Activated CD8-positive, alpha-beta memory T cell treated with anti-CD3 and anti-CD28 coated beads for 36 hours (primary cell): Measurements from ENCODE around the gene GRIN2C. TPM values are rescaled to one million over a fixed set of nuclear protein-coding genes. Genes with fewer than 3 reads are reported as not detected.

Experiments used
- CTCF ChIA-PET: fragments of 350-600 bp; sonication (Branson Sonifier 250); formaldehyde crosslinking; loops from one replicate; lab custom pipeline; 2021; ENCODE audit warnings: antibody characterized with exemption; lab: Charles Lee
- POLR2A ChIA-PET: fragments of 350-600 bp; sonication (Branson Sonifier 250); formaldehyde crosslinking; loops from one replicate; lab custom pipeline; 2021; ENCODE audit warnings: antibody characterized with exemption; lab: Charles Lee
- total RNA-seq, 2 experiments: library from RNA; stranded (reverse); gene quantifications; one replicate each; pipeline ENCODE4 v1.2.3, GENCODE V29; 2021

Gene GRIN2C
- total RNA-seq, 2 experiments from 2014 or later, result not detected

GRCh38 chr17:74800531-74800930 is 59.2 kb downstream of the GRIN2C start:
- CTCF ChIA-PET, result no interaction called here
- POLR2A ChIA-PET, result no interaction called here

- ChIA-PET POLR2A (no interaction called here), CTCF (no interaction called here)
Measured at GRCh38 chr17:74799097-74799496, 60.6 kb downstream of the GRIN2C start.

- CTCF ChIA-PET, result no interaction called here
- POLR2A ChIA-PET, result no interaction called here
Measured at GRCh38 chr17:74798239-74798707, 61.4 kb downstream of the GRIN2C start.

GRCh38 chr17:74797824-74798223 is 61.9 kb downstream of the GRIN2C start:
- CTCF ChIA-PET, result interaction anchor here (0.7 kb wide), 1 partner anchor 65 kb away, joined by 3 read pairs; no protein-coding TSS in a partner anchor
- POLR2A ChIA-PET, result no interaction called here

- ChIA-PET CTCF (interaction anchor here (0.7 to 1.1 kb wide), 2 partner anchors 66 to 68 kb away, joined by 3 read pairs; no protein-coding TSS in a partner anchor), POLR2A (no interaction called here)
Measured at GRCh38 chr17:74796866-74797265, 62.8 kb downstream of the GRIN2C start.

- CTCF ChIA-PET, result interaction anchor here (1.1 kb wide), 1 partner anchor 69 kb away, joined by 3 read pairs; no protein-coding TSS in a partner anchor
- POLR2A ChIA-PET, result no interaction called here
Measured at GRCh38 chr17:74796211-74796610, 63.5 kb downstream of the GRIN2C start.

- ChIA-PET POLR2A (no interaction called here), CTCF (interaction anchor here (1.1 kb wide), 1 partner anchor 70 kb away, joined by 3 read pairs; no protein-coding TSS in a partner anchor)
Measured at GRCh38 chr17:74795327-74796020, 64.2 kb downstream of the GRIN2C start.

GRCh38 chr17:74792586-74793105 is 67.0 kb downstream of the GRIN2C start:
- CTCF ChIA-PET, result interaction anchor here (1.2 to 7.4 kb wide), 4 partner anchors 8 to 81 kb away, joined by 3 to 112 read pairs (median 18); partner anchors contain the start of genes FDXR, GRIN2C and NAT9
- POLR2A ChIA-PET, result no interaction called here

Other genes starting within 250 kb of the GRIN2C start
- gene CD300E, start 236.1 kb downstream of the GRIN2C start, total RNA-seq, result not detected
- not detected for gene CD300LF, start 147.0 kb downstream of the GRIN2C start, total RNA-seq
- gene RAB37, start 122.6 kb downstream of the GRIN2C start, total RNA-seq, result 1 to 10 TPM; 1.3 to 1.4 TPM
- gene NHERF1, start 111.3 kb downstream of the GRIN2C start, total RNA-seq, result 100 to 1,000 TPM; 135 to 143 TPM
- 10 to 100 TPM; 44.4 to 49.6 TPM for gene NAT9, start 83.5 kb downstream of the GRIN2C start, total RNA-seq
- gene FDXR, start 13.1 kb upstream of the GRIN2C start, total RNA-seq, result 10 to 100 TPM; 21.0 to 22.5 TPM
- not detected for gene FADS6, start 33.7 kb upstream of the GRIN2C start, total RNA-seq
- not detected for gene USH1G, start 63.4 kb upstream of the GRIN2C start, total RNA-seq
- not detected for gene OTOP2, start 64.4 kb upstream of the GRIN2C start, total RNA-seq
- gene OTOP3, start 76.0 kb upstream of the GRIN2C start, total RNA-seq, result not detected
- gene HID1, start 112.9 kb upstream of the GRIN2C start, total RNA-seq, result 1 to 10 TPM in 1 of 2 experiments, under 1 TPM in 1; 0.89 to 1.9 TPM
- 1 to 10 TPM; 1.8 to 2.0 TPM for gene CDR2L, start 127.7 kb upstream of the GRIN2C start, total RNA-seq
- gene MRPL58, start 152.8 kb upstream of the GRIN2C start, total RNA-seq, result 10 to 100 TPM; 65.5 to 66.5 TPM
- gene ATP5PD, start 187.1 kb upstream of the GRIN2C start, total RNA-seq, result 100 to 1,000 TPM; 175 to 181 TPM
- gene KCTD2, start 187.3 kb upstream of the GRIN2C start, total RNA-seq, result 10 to 100 TPM; 16.8 to 19.1 TPM
- 1 to 10 TPM; 2.3 to 2.8 TPM for gene SLC16A5, start 228.1 kb upstream of the GRIN2C start, total RNA-seq